HTERT RPE-1 (cell line): ENCODE data around the gene DIAPH2.

ENCODE experiments used
- in situ Hi-C: fragments of 300-500 bp; cut with MboI; formaldehyde crosslinking; loops from 4 replicates; pipeline ENCODE4 v1.14.3; 2020; ENCODE audit warnings: low sequenced_read_pairs

Gene DIAPH2

DNA sequence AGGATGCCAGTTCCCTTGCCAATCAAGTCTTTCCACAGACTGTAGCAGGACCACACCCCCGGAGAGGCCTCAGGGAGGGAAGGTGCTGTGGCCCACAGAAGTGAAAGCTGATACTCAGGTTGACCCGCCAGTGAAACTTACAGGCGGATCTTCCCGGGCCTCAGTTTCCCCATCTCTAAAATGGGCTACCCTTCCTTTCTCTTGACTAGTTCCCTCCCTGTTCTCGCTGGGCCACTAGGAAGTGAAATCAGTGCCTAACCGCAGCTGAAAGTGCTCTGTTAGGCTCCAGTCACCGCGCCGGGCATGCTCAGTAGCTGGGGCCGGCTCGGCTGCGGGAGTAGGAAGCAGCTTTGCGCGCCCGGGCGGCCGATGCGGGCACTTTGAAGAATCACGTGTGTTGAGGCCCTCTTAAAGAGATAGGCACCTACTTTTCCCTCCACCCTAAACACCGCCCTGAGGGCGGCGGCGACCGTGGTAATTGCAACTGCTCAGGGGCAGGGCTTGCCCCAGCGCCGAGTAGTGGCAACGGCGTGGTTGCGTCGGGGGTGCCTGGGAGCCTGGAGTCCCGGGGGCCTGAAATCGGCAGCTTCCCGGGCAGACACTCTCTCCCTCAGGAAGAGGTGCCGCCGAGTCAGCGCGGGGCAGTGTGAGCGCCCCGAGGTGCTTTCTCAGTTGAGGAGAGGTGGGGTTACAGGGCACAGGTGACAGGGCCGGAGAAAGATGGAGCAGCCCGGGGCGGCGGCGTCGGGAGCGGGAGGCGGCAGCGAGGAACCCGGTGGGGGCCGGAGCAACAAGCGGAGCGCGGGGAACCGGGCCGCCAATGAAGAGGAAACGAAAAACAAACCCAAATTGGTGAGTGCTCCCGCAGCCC is at the start of gene DIAPH2:
DIAPH2 (plus strand) TSS at position 504 of the 871 bp plus-strand sequence.
- in situ Hi-C loops = no loop called here

- in situ Hi-C loops = no loop called here
Measured at GRCh38 chrX:96650023-96650422, 34.6 kb upstream of the DIAPH2 start.

- in situ Hi-C loops = no loop called here
Measured at GRCh38 chrX:96655947-96656623, 28.6 kb upstream of the DIAPH2 start.

DNA sequence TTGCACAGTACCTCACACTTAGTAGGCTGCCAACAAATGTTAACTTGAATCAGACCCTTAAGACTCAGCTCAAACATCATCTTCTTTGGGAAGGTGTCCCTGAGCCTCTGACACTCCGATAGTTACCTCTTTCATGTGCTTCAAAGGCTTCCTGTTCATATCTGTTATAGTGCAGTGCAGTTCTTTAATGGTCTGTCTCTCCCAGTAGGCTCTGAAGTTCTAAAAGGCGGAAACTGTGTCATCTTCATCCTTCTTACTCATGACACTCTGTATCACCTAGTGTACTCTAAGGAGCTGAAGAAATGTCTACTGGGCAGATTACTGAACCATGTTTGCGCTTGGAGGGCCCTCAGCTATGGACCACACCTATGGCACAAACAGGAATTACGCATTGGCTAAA is 2.1 kb upstream of the DIAPH2 start:
- in situ Hi-C loops = no loop called here

GRCh38 chrX:96683997-96684338 is 674 bp upstream of the DIAPH2 start:
- in situ Hi-C loops = no loop called here

DNA sequence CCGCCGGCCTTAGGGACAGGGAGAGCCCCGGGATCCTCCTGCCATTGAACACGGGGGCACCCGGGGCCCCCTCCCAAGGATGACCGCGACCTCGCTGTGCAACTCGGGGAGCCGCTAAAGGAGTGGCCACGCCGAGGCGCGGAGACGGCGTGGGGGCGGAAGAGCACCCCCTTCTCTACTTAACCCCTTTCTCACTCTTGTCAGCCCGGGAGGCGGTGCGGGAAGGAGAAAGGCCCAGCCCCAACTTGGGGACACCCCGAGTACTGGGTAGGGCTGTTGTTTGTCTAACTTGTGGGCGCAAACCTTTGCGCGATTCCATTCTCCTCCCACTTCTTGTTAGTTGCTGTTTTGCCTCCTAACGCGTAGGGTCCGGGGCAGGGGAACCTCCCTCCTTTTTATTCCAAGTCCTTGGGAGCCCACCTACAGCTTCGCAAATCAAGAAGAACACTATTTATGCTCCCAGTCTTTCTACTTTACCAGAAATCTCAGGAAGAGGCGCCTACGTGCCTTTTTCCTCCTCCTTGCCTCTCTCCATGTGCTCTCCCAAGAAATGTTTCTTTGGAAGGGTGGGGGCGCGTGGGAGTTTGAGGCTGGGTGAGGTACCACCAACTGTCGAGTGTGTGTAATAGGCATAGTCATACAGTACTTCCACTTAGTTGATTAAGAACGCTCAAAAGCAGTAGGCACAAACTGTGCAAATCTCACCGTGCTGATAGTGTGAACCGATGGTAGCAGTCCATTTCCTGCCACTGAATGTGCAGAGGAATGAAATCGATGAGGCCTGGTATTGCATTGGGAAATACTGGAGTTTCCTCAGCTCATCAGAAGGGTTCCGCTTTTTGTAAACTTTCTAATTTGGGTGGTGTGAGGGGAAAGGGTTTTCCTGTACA is 813 bp downstream of the DIAPH2 start:
- in situ Hi-C loops = no loop called here

DNA sequence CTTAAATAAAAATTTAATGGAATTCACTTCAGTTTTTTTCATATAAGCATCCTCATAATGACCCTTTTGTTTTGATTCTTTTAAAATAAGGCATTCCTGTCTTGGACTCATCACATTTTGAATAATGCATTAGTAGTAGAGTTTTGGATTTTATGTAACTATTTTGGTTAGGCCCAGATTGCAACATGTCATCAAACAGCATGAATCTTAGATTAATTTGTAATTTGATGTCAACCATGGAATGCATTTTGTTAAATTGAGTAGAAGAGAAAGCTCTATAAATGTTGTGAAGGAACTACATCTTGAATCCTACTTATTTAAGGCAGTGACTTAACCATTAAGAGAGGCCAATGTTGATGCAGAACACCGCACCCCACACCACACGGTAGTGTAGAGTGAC is 3.1 kb downstream of the DIAPH2 start:
- in situ Hi-C loops = no loop called here

- in situ Hi-C loops = no loop called here
Measured at GRCh38 chrX:96688789-96689188, 4.1 kb downstream of the DIAPH2 start.

DNA sequence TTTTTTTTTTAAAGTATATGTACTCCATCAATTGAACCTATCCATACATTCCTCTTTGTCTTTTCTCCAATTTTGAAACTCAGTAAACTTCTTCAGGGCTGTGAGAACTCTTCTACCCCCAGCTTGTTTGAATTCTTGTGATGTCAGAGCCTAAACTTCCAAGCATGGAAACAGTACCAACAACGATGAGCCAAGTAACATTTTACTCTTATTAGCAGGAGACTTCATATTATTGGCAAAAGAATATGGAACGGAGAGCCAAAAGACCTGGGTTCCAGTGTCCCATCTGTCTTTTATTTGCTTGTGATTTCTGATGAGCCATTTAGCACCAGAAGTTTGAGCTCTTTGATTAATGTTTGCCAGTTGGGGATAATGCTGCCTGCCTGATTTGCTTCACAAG is 5.3 kb downstream of the DIAPH2 start:
- in situ Hi-C loops = no loop called here

DNA sequence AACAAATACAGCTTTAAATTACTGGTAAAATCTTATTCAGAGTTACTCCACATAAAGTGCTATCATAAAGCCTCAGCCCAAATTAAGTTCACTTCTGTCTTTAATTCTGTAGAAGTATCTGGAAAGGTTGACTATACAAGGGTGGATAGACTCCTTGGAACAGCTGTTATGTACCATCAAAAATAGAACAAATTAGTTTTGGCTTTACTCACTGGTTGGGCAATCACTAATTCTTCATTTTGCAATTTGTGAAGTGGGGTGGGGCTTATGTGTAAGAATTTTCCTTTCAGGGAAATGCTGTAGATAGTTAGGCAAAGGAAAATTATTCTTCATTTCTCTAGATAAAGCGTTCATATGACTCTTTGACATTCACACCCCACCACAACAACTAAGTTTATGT is 7.8 kb downstream of the DIAPH2 start:
- in situ Hi-C loops = no loop called here

DNA sequence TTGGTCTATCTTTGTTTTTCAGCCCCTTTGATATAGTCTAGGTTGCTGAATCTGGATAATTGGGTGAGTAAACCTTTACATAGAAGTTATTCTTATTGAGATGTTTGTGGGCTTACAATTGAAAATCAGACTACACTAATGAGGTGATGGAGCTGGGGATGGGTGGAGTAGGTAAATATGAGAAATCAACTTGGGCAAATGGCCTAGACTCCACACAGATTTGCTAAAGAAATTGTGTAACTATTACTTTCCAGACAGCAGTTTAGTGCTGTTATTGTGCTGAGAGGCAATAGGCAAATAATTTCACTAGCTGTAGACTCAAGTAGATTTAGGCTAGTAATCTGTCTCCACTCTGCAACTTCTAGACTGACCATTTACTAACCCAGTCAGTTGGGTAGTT is 8.2 kb downstream of the DIAPH2 start:
- in situ Hi-C loops = no loop called here

- in situ Hi-C loops = no loop called here
Measured at GRCh38 chrX:96693407-96693806, 8.8 kb downstream of the DIAPH2 start.

- in situ Hi-C loops = no loop called here
Measured at GRCh38 chrX:96696462-96696861, 11.8 kb downstream of the DIAPH2 start.

GRCh38 chrX:96700625-96701024 is 16.0 kb downstream of the DIAPH2 start:
- in situ Hi-C loops = no loop called here

GRCh38 chrX:96703379-96703778 is 18.7 kb downstream of the DIAPH2 start:
- in situ Hi-C loops = no loop called here

- in situ Hi-C loops = no loop called here
Measured at GRCh38 chrX:96703816-96704215, 19.2 kb downstream of the DIAPH2 start.

- in situ Hi-C loops = no loop called here
Measured at GRCh38 chrX:96704629-96705028, 20.0 kb downstream of the DIAPH2 start.

GRCh38 chrX:96705905-96706304 is 21.3 kb downstream of the DIAPH2 start:
- in situ Hi-C loops = no loop called here

DNA sequence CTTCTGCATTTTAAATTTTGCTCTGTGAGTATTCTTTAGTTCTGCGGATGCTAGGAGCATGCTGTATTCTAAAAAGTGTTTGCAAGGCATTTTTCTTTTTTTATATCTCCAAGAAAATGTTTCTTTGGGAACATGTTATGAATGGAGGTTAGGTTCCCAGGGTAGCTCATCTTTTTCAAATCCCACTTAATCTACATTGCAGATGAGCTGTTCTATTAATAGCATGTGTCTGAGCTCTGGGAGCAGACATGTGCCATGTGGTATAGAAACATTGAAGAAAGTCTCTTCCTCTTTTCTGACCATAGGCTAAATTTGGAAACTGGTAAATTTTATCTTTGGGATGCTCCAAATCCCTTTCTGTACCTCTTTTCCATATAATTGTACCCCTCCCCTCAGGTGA is 23.2 kb downstream of the DIAPH2 start:
- in situ Hi-C loops = no loop called here

- in situ Hi-C loops = no loop called here
Measured at GRCh38 chrX:96710031-96710430, 25.4 kb downstream of the DIAPH2 start.

DNA sequence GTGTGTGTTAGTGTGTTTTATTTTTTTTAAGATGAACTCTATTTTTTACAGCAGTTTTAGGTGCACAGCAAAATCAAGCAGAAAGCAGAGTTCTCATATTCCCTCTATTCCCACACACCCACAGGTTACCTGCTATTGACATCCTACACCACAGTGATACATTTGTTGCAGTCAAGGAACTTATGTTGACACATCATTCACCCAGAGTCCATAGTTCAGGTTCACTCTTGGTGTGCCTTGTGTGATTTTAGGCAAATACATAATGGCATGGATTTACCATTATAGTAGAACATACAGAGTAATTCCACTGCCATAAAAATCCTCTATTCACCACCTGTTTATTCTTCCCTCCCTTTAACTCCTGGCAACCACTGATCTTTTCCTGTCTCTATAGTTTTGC is 28.7 kb downstream of the DIAPH2 start:
- in situ Hi-C loops = no loop called here
